ENCODE results near the gene EPS8L2. TPM values are rescaled to one million over a fixed set of nuclear protein-coding genes. Genes with fewer than 3 reads are reported as not detected.
A peak's percentile ranks its signal among the peaks of the same experiment; 100 is the strongest.

The EPS8L2 gene
- polyA plus RNA-seq, 3 donors from 2014 or later: 12.9 to 15.1 (median 15.0) TPM

DNA sequence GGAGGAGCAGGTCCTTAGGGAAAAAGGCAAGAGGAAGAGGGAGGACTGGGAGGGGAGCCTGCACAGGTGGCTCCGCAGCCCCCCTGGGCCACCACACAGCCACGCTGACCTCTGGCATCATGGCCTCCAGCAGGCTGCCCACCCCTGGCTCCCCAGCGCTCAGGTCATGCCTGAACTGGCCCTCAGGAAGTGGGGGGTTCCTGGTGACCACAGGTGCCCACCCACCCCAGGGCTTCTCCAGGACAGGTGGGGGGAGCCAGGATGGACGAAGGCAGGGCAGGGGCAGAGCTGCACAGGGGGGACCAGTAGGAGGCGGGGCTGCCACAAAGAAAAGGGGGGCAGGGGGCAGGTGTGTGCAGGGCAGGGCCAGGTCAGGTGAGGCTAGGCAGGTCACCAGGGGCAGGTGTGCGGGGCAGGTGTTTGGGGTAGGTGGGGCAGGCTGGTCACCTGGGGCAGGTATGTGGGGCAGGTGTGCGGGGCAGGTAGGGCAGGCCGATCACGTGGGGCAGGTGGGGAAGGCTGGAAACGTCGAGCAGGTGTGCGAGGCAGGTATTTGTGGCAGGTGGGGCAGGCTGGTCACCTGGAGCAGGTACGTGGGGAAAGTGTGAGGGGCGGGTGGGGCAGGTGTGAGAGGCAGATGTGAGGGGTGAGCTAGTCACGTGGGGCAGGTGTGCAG is 12.0 kb upstream of the EPS8L2 start:
- DNase-seq: no peak

DNA sequence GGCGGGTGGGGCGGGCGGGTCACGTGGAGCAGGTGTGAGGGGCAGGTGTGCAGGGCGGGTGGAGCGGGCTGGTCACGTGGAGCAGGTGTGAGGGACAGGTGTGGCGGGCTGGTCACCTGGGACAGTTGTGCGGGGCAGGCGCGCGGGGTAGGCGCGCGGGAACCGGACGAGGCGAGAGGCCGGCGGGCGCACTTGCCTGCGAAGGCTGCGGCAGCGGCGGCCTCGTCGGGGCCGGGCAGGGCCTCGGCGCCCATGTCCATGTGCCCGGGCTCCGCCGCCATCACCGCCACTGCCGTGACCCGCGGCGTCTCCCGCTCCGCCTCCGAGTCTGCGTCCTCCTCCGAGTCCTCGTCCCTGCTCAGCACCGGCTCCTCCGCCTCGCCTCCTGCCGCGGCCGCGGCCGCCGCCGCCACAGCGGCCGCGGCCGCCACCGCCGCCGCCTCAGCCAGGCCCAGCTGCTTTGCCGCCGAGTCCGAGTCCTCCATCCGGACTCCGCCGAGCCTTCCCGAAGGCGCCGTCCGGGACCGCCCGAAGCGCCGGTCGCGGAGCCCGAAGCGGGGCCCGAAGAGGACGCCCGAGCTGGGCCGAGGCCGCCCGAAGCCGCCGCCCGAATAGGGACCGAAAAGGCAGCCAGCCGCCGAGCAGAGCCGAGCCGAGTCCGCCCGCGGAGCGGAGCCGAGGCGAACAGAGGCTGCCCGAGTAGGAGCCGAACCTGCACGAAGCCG is 11.3 kb upstream of the EPS8L2 start, which contains the start of gene DEAF1:
Gene DEAF1, minus strand, starts transcription at position 660 of the 725 bp plus-strand sequence. Its CDS starts 175 bp downstream, at position 485.
- peak within 1 kb of the TSS; percentile 85 to 97 (median 92) for H3K27ac Mint-ChIP-seq
- H3K9me3 Mint-ChIP-seq: no peaks in the 10 kb centered on the region
- peak; percentile 100 for DNase-seq
- peaks cover 0 to 22% (median 2%) of the 10 kb centered on the region in 3 donors for H3K27me3 Mint-ChIP-seq (ENCODE audit: low read depth in 3 of 3)
- peak within 1 kb of the TSS; percentile 85 to 92 (median 87) for H3K4me3 Mint-ChIP-seq
- H3K36me3 Mint-ChIP-seq: peaks cover 0 to 2% (median 0%) of the 10 kb centered on the region in 3 donors
- peaks cover 39 to 46% of the 10 kb centered on the region in 2 donors for H3K4me1 Mint-ChIP-seq

More for the DNA sequence above, 12.0 kb upstream of the EPS8L2 start:
- Mint-ChIP-seq H3K4me3 (peak overlapping the region; percentile 60 to 79 (median 75)), H3K4me1 (peaks cover 39 to 46% of the 10 kb centered on the region in 2 donors), H3K27me3 (ENCODE audit: low read depth in 3 of 3) (peaks cover 0 to 22% (median 2%) of the 10 kb centered on the region in 3 donors), H3K27ac (peak overlapping the region in 3 of 6 donors; percentile 68 to 86 (median 76)), H3K9me3 (no peaks in the 10 kb centered on the region), H3K36me3 (peaks cover 0 to 2% (median 0%) of the 10 kb centered on the region in 3 donors)

DNA sequence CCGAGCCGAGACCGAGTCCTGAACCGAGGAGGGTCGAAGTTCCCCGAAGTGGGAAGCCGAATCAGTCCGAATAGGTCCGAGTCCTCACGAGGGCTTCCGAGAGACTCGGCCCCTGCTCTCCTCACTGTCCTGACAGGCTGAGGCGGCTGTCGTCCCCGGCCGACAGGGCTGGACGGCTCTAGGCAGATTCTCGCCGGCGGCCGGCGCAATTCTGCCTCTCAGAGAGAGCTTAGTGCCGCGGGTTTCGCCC is 10.8 kb upstream of the EPS8L2 start:
- Mint-ChIP-seq H3K4me3 (peak overlapping the region; percentile 85 to 92 (median 87)), H3K27me3 (ENCODE audit: low read depth in 3 of 3) (peaks cover 0 to 22% (median 2%) of the 10 kb centered on the region in 3 donors), H3K4me1 (peaks cover 39 to 46% of the 10 kb centered on the region in 2 donors)

DNA sequence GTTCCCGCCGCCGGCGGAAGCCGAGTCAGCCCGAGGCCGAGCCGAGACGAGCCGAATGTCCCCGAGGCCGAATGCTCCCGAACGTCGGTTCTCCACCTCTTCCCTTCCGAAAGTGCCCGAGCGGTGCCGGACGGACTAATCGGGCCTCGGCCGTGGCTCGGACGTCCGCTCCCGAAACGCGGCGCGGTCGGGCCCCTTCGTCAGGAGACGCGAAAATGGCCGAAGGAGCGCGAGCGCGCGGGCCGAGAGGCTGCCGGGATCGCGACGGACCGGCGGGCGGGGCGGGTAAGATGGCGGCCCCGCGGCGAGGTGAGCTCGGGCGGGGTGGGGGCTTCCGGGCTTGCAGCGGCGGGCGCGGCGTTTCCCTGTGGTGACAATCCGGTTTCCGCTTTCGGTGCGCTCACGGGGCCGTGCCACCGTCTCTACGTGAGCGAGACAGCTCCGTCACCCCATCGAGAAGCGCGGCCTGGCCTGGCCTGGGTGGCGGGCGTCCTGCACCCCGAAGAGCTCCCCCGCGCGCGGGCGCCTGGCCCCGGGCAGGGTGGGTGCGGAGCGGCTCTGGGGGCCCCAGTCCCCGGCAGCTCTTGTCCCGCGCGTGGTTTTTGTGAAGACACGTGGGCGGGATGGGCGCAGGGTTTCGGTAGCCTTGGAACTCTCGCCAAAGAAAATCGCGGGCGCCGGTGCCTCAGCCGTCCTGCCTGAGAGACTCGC is 10.3 kb upstream of the EPS8L2 start, which contains the start of gene TMEM80:
Gene TMEM80, plus strand, starts transcription at position 279 of the 711 bp plus-strand sequence. Its CDS starts 12 bp downstream, at position 291.
- H3K4me1 Mint-ChIP-seq: peaks cover 39 to 46% of the 10 kb centered on the region in 2 donors

More for the DNA sequence above, 10.8 kb upstream of the EPS8L2 start:
- Mint-ChIP-seq H3K9me3 (no peaks in the 10 kb centered on the region), H3K27ac (peak overlapping the region; percentile 85 to 97 (median 92)), H3K36me3 (peaks cover 0 to 2% (median 0%) of the 10 kb centered on the region in 3 donors)
- no peak for DNase-seq

DNA sequence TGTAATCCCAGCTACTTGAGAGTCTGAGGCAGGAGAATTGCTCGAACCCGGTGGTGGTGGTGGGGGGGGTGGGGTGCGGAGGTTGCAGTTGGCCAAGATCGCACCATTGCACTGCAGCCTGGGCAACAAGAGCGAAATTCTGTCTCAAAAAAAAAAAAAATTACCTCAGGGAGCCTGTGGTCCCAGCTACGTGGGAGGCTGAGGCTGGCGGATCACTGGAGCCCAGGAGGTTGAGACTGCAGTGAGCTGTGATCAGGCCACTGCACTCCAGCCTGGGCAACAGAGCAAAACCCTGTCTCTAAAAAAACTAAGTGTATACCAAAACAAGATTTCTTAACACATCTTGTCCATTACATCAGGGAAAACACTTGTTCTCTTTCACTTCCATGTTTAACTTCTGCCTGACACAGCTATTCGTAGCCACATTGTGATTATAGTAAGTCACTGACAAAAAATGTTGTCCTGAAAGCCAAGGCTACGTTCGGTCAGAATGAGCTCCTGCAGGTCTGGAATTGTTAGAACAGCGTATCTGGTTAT is 9.0 kb upstream of the EPS8L2 start:
- H3K4me3 Mint-ChIP-seq: peak overlapping the region in 4 of 5 donors; percentile 69 to 92 (median 86)
- DNase-seq: no peak
- no peaks in the 10 kb centered on the region for H3K9me3 Mint-ChIP-seq
- H3K27ac Mint-ChIP-seq: peak overlapping the region in 5 of 6 donors; percentile 52 to 85 (median 72)
- no peaks in the 10 kb centered on the region for H3K36me3 Mint-ChIP-seq
- H3K27me3 Mint-ChIP-seq (ENCODE audit: low read depth in 3 of 3): peaks cover 0 to 22% (median 2%) of the 10 kb centered on the region in 3 donors
- H3K4me1 Mint-ChIP-seq: peaks cover 35 to 39% of the 10 kb centered on the region in 2 donors

More for the DNA sequence above, 10.3 kb upstream of the EPS8L2 start, which contains the start of gene TMEM80:
- Mint-ChIP-seq H3K27me3 (ENCODE audit: low read depth in 3 of 3) (peaks cover 0 to 22% (median 2%) of the 10 kb centered on the region in 3 donors), H3K9me3 (no peaks in the 10 kb centered on the region), H3K36me3 (peaks cover 0 to 1% (median 0%) of the 10 kb centered on the region in 3 donors), H3K27ac (peak within 1 kb of the TSS; percentile 85 to 97 (median 92)), H3K4me3 (peak within 1 kb of the TSS; percentile 85 to 92 (median 87))
- DNase-seq: peak; percentile 99

DNA sequence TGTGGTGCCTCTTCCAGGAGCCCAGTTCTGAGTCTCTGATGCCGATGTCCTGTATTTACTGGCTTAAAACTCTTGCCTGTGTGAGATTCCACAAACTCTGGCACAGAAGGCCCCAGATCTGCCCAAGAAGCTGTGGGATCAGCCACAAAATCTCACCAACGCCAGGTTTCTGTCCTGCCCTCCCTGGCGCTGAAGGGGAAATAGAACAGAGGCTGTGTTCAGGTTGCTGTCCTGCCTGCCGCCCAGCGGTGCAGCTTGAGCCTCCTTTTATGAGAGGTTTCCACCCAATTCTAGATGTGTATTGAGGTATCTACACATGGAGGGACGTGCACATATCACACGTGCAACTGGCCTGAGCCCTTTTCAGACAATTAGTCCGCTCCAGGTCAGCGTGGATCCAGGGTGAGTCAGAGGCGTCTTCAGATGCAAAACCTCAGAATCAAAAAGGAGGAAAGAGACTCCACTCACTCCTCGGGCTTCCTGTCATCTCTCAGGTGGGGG is 8.2 kb upstream of the EPS8L2 start:
- no peaks in the 10 kb centered on the region for H3K36me3 Mint-ChIP-seq
- H3K4me3 Mint-ChIP-seq: peak overlapping the region in 4 of 5 donors; percentile 9 to 87 (median 28)

DNA sequence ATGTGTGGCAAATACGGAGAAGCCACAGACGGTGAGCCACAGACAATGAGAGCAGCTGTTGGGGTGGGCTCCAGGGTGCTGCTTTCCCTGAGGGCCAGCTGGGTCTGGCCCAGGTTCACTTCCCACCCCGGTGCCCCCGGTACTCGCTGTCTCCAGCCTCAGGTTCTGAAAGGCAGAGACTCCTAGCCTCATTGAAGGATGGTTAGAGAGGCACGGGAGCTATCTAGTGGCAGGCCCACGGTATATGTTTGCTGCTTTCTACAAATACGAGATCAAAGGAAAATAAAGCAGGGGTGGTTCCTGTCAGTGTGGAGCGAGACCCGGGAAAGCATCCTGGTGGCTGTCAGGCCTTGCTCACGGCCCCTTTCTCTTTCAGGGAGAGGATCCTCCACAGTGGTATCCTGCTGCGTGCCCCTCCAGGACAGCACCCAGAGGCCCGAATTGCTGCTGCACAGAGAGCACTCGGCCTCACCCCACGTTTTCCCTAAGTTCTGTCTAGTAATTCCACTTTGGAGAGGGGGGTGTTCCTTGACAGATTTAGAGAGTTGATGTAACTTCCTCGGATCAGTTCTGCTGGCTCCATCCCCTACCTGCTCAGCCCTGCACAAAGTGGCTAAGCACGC is 7.4 kb upstream of the EPS8L2 start:
- peak overlapping the region in 1 of 5 donors; percentile 27 for H3K4me3 Mint-ChIP-seq

More for the DNA sequence above, 8.2 kb upstream of the EPS8L2 start:
- H3K27ac Mint-ChIP-seq: peak overlapping the region in 3 of 6 donors; percentile 46 to 82 (median 52)
- DNase-seq: no peak
- peaks cover 35 to 40% of the 10 kb centered on the region in 2 donors for H3K4me1 Mint-ChIP-seq
- H3K9me3 Mint-ChIP-seq: no peaks in the 10 kb centered on the region
- peaks cover 0 to 22% (median 2%) of the 10 kb centered on the region in 3 donors for H3K27me3 Mint-ChIP-seq (ENCODE audit: low read depth in 3 of 3)

DNA sequence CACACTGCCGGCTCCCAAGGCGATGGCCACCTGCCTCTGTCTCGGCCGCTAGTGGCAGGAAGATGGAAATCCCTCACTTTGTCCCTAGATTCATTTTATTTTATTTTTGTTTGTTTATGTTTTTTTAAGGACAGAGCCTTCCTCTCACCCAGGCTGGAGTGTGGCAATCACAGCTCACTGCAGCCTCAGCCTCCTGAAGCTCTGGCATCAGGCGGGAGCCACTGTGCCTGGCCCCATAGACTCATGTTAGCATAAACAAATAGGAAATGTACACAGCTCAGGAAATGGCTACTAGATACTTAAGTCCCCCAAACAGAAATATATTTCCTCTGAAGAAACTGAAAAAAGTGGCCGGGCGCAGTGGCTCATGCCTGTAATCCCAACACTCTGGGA is 6.9 kb upstream of the EPS8L2 start:
- no peak for DNase-seq
- Mint-ChIP-seq H3K27ac (no peak overlapping the region), H3K27me3 (ENCODE audit: low read depth in 3 of 3) (peaks cover 0 to 17% (median 2%) of the 10 kb centered on the region in 3 donors), H3K9me3 (no peaks in the 10 kb centered on the region), H3K36me3 (no peaks in the 10 kb centered on the region), H3K4me1 (peaks cover 29 to 32% of the 10 kb centered on the region in 2 donors), H3K4me3 (no peak overlapping the region)

More for the DNA sequence above, 7.4 kb upstream of the EPS8L2 start:
- Mint-ChIP-seq H3K4me1 (peaks cover 32 to 34% of the 10 kb centered on the region in 2 donors), H3K9me3 (no peaks in the 10 kb centered on the region), H3K36me3 (no peaks in the 10 kb centered on the region), H3K27me3 (ENCODE audit: low read depth in 3 of 3) (peaks cover 0 to 17% (median 2%) of the 10 kb centered on the region in 3 donors), H3K27ac (peak overlapping the region in 1 of 6 donors; percentile 46)
- DNase-seq: no peak

DNA sequence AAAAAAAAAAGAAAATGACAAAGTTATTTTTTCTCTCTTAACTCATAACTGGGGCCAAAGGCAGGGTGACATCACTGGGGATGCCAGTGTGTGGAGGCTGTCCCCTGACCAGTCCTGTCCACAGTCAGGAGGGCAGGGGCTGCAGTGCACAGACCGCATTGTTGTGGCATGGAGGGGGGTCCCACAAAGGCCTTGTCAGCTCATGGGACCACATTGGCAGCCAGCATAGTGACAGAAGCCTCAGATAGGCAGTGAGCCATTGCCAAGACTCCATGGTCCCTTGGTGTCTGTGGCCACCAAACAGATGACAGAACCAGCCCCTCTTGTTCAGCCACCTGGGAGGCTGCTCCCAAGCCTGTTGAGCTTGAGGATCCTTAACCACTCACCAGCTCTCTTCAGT is 6.3 kb upstream of the EPS8L2 start:
- no peak overlapping the region for H3K27ac Mint-ChIP-seq
- no peaks in the 10 kb centered on the region for H3K9me3 Mint-ChIP-seq
- H3K4me1 Mint-ChIP-seq: peaks cover 29 to 31% of the 10 kb centered on the region in 2 donors
- no peak overlapping the region for H3K4me3 Mint-ChIP-seq
- no peak for DNase-seq
- H3K27me3 Mint-ChIP-seq (ENCODE audit: low read depth in 3 of 3): peaks cover 0 to 16% (median 2%) of the 10 kb centered on the region in 3 donors
- no peaks in the 10 kb centered on the region for H3K36me3 Mint-ChIP-seq

DNA sequence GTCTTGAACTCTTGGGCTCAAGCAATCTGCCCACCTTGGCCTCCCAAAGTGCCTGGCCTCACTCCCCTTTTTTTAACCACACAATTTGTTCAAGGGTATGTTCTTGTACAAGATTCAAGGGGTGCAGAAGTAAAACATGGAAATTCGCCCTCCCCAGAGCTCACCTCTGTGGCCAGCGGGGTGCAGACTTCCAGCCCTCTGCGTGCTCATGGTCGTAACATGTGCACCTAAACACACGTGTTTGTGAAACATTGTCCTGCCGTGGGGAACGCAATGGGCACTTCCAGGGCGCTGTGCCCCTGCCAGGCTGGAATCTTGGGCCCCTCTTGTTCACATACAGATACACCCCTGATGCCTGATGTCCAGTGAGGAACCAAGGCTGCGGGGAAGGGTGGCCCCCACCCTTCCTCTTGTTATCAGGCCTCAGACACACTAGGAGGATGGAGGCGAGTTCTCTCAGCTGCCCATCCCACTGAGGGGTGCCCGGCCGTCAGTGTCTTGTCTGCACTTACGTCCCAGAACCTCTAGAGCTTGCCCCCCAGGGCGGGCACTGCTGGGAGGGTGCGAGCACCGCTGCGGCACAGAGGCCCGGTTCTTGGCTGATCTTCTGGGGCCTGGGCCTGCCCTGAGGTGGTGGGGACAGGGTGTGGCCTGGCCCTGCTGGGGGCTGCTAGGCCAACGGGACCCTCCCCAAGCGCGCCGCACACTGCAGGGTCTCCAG is 4.1 kb upstream of the EPS8L2 start:
- Mint-ChIP-seq H3K27me3 (ENCODE audit: low read depth in 3 of 3) (peaks cover 0 to 3% (median 0%) of the 10 kb centered on the region in 3 donors), H3K9me3 (no peaks in the 10 kb centered on the region), H3K27ac (peak overlapping the region in 1 of 6 donors; percentile 17), H3K36me3 (no peaks in the 10 kb centered on the region), H3K4me1 (peaks cover 20 to 24% of the 10 kb centered on the region in 2 donors), H3K4me3 (no peak overlapping the region)
- DNase-seq: no peak

DNA sequence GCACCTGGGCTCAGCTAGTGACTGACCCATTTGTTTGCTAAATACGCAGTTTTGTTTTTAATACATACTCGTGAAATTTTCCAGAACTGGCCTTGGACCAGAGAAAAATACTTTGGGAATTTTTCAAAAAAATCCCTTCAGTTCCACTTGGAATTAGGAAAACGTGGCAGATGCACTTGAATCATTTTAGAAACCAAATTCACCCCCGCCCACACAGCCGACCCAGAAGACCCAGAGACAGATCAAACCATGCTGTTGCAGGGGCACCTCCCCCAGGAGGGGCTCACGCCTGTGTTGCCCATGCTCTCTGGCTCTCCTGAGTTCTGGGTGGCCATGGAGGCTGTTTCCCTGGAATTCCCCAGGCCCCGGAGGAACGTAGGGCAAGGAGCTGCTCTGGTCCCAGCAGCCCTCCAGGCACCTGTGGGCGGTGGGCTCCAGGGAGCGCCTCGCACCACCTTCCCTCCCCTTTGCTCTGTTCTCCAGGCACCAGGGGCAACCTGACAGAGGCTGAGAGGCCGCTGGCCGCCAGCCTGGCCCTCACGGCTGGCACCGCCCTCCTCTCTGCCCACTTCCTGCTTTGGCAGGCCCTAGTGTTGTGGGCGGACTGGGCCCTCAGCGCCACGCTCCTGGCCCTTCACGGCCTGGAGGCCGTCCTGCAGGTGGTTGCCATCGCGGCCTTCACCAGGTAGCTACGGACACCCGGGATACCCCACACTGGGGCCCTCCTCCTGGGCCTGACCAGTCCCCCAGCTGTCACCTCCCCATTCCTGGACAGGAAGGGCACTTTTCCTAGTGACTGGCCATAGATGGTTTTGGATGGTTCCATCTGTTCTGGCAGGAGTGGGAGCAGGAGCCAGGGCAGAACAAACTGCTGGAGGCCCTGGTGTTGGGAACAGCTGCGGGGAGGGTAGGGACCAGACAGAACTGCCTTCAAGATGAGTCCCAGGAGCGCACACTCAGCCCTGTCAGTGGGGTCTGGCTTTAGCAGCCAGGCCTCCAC is 3.3 kb upstream of the EPS8L2 start:
- Mint-ChIP-seq H3K4me3 (peak overlapping the region in 3 of 5 donors; percentile 6 to 33 (median 14)), H3K36me3 (no peaks in the 10 kb centered on the region), H3K9me3 (no peaks in the 10 kb centered on the region), H3K27me3 (ENCODE audit: low read depth in 3 of 3) (peaks cover 3 to 5% (median 4%) of the 10 kb centered on the region in 3 donors), H3K27ac (peak overlapping the region in 3 of 6 donors; percentile 8 to 34 (median 17)), H3K4me1 (peaks cover 11 to 16% of the 10 kb centered on the region in 2 donors)
- peak; percentile 33 to 39 (median 38) for DNase-seq

Measured in immature natural killer cell (primary cell).